ENCODE results near the gene MTFR2.

The MTFR2 gene

GRCh38 chr6:136253734-136254133 lies 3.6 kb upstream of the MTFR2 start:
- H3K36me3 ChIP-seq (ENCODE audit: insufficient read depth, low read length) = no peaks in the 10 kb centered on the region
- H3K9me3 ChIP-seq (ENCODE audit: control insufficient read depth, insufficient read depth, low read length) = no peaks in the 10 kb centered on the region
- H3K9ac ChIP-seq (ENCODE audit: low read depth, low read length) = no peak overlapping the region
- no peaks in the 10 kb centered on the region for H3K4me1 ChIP-seq (ENCODE audit: insufficient read depth, low read length)

- Histone ChIP-seq H3K9ac (ENCODE audit: low read depth, low read length) (no peak overlapping the region), H3K9me3 (ENCODE audit: control insufficient read depth, insufficient read depth, low read length) (no peaks in the 10 kb centered on the region), H3K36me3 (ENCODE audit: insufficient read depth, low read length) (no peaks in the 10 kb centered on the region), H3K4me1 (ENCODE audit: insufficient read depth, low read length) (no peaks in the 10 kb centered on the region)
These were observed 2.3 kb upstream of the MTFR2 start for GRCh38 chr6:136252441-136252840.

GRCh38 chr6:136251394-136251793 lies 1.3 kb upstream of the MTFR2 start:
- Histone ChIP-seq H3K4me1 (ENCODE audit: insufficient read depth, low read length) (no peaks in the 10 kb centered on the region), H3K36me3 (ENCODE audit: insufficient read depth, low read length) (no peaks in the 10 kb centered on the region), H3K9ac (ENCODE audit: low read depth, low read length) (no peak overlapping the region; the same call in 1 of the 2 replicates), H3K9me3 (ENCODE audit: control insufficient read depth, insufficient read depth, low read length) (no peaks in the 10 kb centered on the region)

- Histone ChIP-seq H3K4me1 (ENCODE audit: insufficient read depth, low read length) (no peaks in the 10 kb centered on the region), H3K36me3 (ENCODE audit: insufficient read depth, low read length) (no peaks in the 10 kb centered on the region), H3K9ac (ENCODE audit: low read depth, low read length) (peak overlapping the region; percentile 80), H3K9me3 (ENCODE audit: control insufficient read depth, insufficient read depth, low read length) (no peaks in the 10 kb centered on the region; the same call in 1 of the 2 replicates)
These were observed 536 bp upstream of the MTFR2 start for GRCh38 chr6:136250686-136251008.

GRCh38 chr6:136249336-136249735 lies 775 bp downstream of the MTFR2 start:
- Histone ChIP-seq H3K9ac (ENCODE audit: low read depth, low read length) (peak overlapping the region; percentile 80; the same call in 1 of the 2 replicates), H3K4me1 (ENCODE audit: insufficient read depth, low read length) (no peaks in the 10 kb centered on the region), H3K36me3 (ENCODE audit: insufficient read depth, low read length) (no peaks in the 10 kb centered on the region), H3K9me3 (ENCODE audit: control insufficient read depth, insufficient read depth, low read length) (no peaks in the 10 kb centered on the region; the same call in 1 of the 2 replicates)

- H3K36me3 ChIP-seq (ENCODE audit: insufficient read depth, low read length) = peaks cover 3% of the 10 kb centered on the region; the same call in 1 of the 2 replicates
- no peak overlapping the region for H3K9ac ChIP-seq (ENCODE audit: low read depth, low read length)
- no peaks in the 10 kb centered on the region; the same call in 1 of the 2 replicates for H3K9me3 ChIP-seq (ENCODE audit: control insufficient read depth, insufficient read depth, low read length)
- H3K4me1 ChIP-seq (ENCODE audit: insufficient read depth, low read length) = no peaks in the 10 kb centered on the region
These were observed 6.0 kb downstream of the MTFR2 start for GRCh38 chr6:136244061-136244616.

- H3K36me3 ChIP-seq (ENCODE audit: insufficient read depth, low read length) = peaks cover 7% of the 10 kb centered on the region
- H3K9me3 ChIP-seq (ENCODE audit: control insufficient read depth, insufficient read depth, low read length) = no peaks in the 10 kb centered on the region
- H3K9ac ChIP-seq (ENCODE audit: low read depth, low read length) = no peak overlapping the region
- no peaks in the 10 kb centered on the region for H3K4me1 ChIP-seq (ENCODE audit: insufficient read depth, low read length)
These were observed 13.4 kb downstream of the MTFR2 start for GRCh38 chr6:136236466-136237293.

- Histone ChIP-seq H3K9me3 (ENCODE audit: control insufficient read depth, insufficient read depth, low read length) (no peaks in the 10 kb centered on the region), H3K36me3 (ENCODE audit: insufficient read depth, low read length) (peaks cover 7% of the 10 kb centered on the region; the same call in 1 of the 2 replicates), H3K9ac (ENCODE audit: low read depth, low read length) (no peak overlapping the region), H3K4me1 (ENCODE audit: insufficient read depth, low read length) (no peaks in the 10 kb centered on the region)
These were observed 14.9 kb downstream of the MTFR2 start for GRCh38 chr6:136235233-136235564.

- H3K9me3 ChIP-seq (ENCODE audit: control insufficient read depth, insufficient read depth, low read length) = no peaks in the 10 kb centered on the region
- no peak overlapping the region for H3K9ac ChIP-seq (ENCODE audit: low read depth, low read length)
- H3K36me3 ChIP-seq (ENCODE audit: insufficient read depth, low read length) = peaks cover 4% of the 10 kb centered on the region; the same call in 1 of the 2 replicates
- H3K4me1 ChIP-seq (ENCODE audit: insufficient read depth, low read length) = no peaks in the 10 kb centered on the region
These were observed 17.4 kb downstream of the MTFR2 start for GRCh38 chr6:136232701-136233100.

- no peaks in the 10 kb centered on the region for H3K9me3 ChIP-seq (ENCODE audit: control insufficient read depth, insufficient read depth, low read length)
- H3K9ac ChIP-seq (ENCODE audit: low read depth, low read length) = no peak overlapping the region
- no peaks in the 10 kb centered on the region for H3K4me1 ChIP-seq (ENCODE audit: insufficient read depth, low read length)
- no peaks in the 10 kb centered on the region for H3K36me3 ChIP-seq (ENCODE audit: insufficient read depth, low read length)
These were observed 19.8 kb downstream of the MTFR2 start for GRCh38 chr6:136230219-136230853.

GRCh38 chr6:136228814-136229213 lies 21.3 kb downstream of the MTFR2 start:
- Histone ChIP-seq H3K9me3 (ENCODE audit: control insufficient read depth, insufficient read depth, low read length) (no peaks in the 10 kb centered on the region), H3K9ac (ENCODE audit: low read depth, low read length) (no peak overlapping the region), H3K4me1 (ENCODE audit: insufficient read depth, low read length) (no peaks in the 10 kb centered on the region), H3K36me3 (ENCODE audit: insufficient read depth, low read length) (no peaks in the 10 kb centered on the region)

- H3K4me1 ChIP-seq (ENCODE audit: insufficient read depth, low read length) = no peaks in the 10 kb centered on the region
- H3K9me3 ChIP-seq (ENCODE audit: control insufficient read depth, insufficient read depth, low read length) = no peaks in the 10 kb centered on the region
- no peak overlapping the region for H3K9ac ChIP-seq (ENCODE audit: low read depth, low read length)
- no peaks in the 10 kb centered on the region for H3K36me3 ChIP-seq (ENCODE audit: insufficient read depth, low read length)
These were observed 23.3 kb downstream of the MTFR2 start for GRCh38 chr6:136226674-136227377.

GRCh38 chr6:136226027-136226673 lies 24.0 kb downstream of the MTFR2 start:
- Histone ChIP-seq H3K9ac (ENCODE audit: low read depth, low read length) (no peak overlapping the region), H3K36me3 (ENCODE audit: insufficient read depth, low read length) (no peaks in the 10 kb centered on the region), H3K9me3 (ENCODE audit: control insufficient read depth, insufficient read depth, low read length) (no peaks in the 10 kb centered on the region), H3K4me1 (ENCODE audit: insufficient read depth, low read length) (no peaks in the 10 kb centered on the region)

- Histone ChIP-seq H3K4me1 (ENCODE audit: insufficient read depth, low read length) (no peaks in the 10 kb centered on the region), H3K36me3 (ENCODE audit: insufficient read depth, low read length) (no peaks in the 10 kb centered on the region), H3K9ac (ENCODE audit: low read depth, low read length) (no peak overlapping the region), H3K9me3 (ENCODE audit: control insufficient read depth, insufficient read depth, low read length) (no peaks in the 10 kb centered on the region)
These were observed 24.6 kb downstream of the MTFR2 start for GRCh38 chr6:136225496-136225895.
